NCI-H2029 treated with DMSO at 0.1 percent for 48 hours (cell line): ENCODE data around the gene PCDHA11.
"Not testable (repeated sequence)": the region's sequence is repeated elsewhere in the genome, so short reads cannot be mapped to it uniquely, and the experiment has no call there.

ENCODE experiments used
- DNase-seq: peaks from one replicate; lab custom pipeline; 2025; lab: John Stamatoyannopoulos, UW

Gene PCDHA11

DNA sequence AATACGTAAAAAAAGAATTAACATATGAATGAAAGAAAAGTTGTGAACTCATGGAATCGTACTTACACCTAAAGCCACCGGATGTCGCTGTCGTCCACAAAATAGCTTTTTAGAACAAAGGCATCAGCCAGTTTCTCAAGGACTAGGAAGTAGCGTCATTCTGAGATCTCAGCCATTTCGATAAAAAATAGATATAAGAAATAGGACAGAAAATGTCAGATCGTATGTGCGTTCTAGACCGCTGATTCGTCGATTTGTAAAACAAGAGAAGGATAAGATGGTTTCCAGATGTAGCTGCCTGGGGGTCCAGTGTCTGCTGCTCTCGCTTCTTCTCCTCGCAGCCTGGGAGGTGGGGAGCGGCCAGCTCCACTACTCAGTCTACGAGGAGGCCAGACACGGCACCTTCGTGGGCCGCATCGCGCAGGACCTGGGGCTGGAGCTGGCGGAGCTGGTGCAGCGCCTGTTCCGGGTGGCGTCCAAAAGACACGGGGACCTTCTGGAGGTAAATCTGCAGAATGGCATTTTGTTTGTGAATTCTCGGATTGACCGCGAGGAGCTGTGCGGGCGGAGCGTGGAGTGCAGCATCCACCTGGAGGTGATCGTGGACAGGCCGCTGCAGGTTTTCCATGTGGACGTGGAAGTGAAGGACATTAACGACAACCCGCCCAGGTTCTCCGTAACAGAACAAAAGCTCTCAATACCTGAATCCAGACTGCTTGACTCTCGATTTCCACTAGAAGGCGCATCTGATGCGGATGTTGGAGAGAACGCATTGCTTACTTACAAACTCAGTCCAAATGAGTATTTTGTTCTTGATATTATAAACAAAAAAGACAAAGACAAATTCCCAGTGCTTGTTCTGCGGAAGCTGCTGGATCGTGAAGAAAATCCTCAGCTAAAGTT lies 12.7 kb upstream of the PCDHA11 start, which contains the start of gene PCDHA10:
PCDHA10 (plus strand) TSS at position 126 of the 903 bp plus-strand sequence; CDS start at position 278, 152 bp downstream.
- no peak for DNase-seq

GRCh38 chr5:140857177-140857986 lies 11.4 kb upstream of the PCDHA11 start:
- no peak for DNase-seq

GRCh38 chr5:140857987-140858240 lies 10.8 kb upstream of the PCDHA11 start:
- no peak for DNase-seq

GRCh38 chr5:140862441-140863295 lies 6.1 kb upstream of the PCDHA11 start:
- no peak for DNase-seq

DNA sequence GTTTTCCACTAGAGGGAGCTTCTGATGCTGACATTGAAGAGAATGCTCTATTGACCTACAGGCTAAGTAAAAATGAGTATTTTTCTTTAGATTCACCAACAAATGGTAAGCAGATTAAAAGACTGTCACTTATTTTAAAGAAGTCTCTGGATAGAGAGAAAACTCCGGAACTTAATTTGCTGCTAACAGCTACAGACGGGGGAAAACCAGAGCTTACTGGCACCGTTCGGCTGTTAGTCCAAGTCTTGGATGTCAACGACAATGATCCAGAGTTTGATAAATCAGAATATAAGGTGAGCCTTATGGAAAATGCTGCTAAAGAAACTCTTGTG lies 764 bp downstream of the PCDHA11 start:
- no peak for DNase-seq

DNA sequence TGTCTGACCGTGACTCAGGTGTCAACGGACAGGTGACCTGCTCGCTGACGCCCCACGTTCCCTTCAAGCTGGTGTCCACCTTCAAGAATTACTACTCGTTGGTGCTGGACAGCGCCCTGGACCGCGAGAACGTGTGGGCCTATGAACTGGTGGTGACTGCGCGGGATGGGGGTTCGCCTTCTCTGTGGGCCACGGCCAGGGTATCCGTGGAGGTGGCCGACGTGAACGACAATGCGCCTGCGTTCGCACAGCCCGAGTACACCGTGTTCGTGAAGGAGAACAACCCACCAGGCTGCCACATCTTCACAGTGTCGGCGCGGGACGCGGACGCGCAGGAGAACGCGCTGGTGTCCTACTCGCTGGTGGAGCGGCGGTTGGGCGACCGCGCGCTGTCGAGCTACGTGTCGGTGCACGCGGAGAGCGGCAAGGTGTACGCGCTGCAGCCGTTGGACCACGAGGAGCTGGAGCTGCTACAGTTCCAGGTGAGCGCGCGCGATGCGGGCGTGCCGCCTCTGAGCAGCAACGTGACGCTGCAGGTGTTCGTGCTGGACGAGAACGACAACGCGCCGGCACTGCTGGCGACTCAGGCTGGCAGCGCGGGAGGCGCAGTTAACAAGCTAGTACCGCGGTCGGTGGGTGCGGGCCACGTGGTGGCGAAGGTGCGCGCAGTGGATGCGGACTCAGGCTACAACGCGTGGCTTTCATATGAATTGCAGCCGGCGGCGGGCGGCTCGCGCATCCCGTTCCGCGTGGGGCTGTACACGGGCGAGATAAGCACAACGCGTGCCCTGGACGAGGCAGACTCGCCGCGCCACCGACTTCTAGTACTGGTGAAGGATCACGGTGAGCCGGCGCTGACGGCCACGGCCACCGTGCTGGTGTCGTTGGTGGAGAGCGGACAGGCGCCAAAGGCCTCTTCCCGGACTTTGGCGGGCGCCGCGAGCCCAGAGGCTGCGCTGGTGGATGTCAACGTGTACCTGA lies 1.8 kb downstream of the PCDHA11 start:
- DNase-seq, result no peak

DNA sequence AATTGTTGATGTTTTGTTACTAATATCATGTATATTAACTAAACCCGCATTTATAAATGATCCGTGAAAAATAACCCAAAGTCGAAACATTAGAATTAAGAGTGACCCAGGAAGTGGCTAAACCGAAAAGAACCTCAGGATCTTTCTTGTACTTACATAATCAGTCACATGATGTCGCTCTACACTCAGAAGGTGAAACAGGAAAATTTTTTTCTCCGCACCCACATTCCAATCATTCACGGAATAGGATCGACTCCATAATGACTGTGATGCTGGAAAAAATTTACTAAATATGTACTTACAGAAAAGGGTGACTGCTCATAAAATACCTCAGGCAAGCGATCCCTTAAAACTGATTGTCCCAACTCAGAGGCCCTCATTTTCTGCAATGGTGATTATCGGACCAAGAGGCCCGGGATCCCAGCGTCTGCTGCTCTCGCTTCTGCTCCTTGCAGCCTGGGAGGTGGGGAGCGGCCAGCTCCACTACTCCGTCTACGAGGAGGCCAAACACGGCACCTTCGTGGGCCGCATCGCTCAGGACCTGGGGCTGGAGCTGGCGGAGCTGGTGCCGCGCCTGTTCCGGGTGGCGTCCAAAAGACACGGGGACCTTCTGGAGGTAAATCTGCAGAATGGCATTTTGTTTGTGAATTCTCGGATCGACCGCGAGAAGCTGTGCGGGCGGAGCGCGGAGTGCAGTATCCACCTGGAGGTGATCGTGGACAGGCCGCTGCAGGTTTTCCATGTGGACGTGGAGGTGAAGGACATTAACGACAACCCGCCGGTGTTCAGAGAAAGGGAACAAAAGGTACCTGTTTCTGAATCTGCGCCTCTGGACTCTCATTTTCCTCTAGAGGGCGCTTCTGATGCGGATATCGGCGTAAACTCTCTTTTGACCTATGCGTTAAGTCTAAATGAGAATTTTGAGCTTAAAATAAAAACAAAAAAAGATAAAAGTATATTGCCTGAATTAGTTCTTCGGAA lies 6.6 kb downstream of the PCDHA11 start, which contains the start of gene PCDHA12:
PCDHA12 (plus strand) TSS at position 224 of the 981 bp plus-strand sequence; CDS start at position 389, 165 bp downstream.
- no peak for DNase-seq

DNA sequence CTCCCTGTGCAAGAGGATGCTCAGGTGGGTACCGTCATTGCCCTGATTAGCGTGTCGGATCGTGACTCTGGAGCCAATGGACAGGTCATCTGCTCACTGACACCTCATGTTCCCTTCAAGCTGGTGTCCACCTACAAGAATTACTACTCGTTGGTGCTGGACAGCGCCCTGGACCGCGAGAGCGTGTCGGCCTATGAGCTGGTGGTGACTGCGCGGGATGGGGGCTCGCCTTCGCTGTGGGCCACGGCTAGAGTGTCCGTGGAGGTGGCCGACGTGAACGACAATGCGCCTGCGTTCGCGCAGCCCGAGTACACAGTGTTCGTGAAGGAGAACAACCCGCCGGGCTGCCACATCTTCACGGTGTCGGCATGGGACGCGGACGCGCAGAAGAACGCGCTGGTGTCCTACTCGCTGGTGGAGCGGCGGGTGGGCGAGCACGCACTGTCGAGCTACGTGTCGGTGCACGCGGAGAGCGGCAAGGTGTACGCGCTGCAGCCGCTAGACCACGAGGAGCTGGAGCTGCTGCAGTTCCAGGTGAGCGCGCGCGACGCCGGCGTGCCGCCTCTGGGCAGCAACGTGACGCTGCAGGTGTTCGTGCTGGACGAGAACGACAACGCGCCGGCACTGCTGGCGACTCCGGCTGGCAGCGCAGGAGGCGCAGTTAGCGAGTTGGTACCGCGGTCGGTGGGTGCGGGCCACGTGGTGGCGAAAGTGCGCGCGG lies 7.9 kb downstream of the PCDHA11 start:
- not testable (repeated sequence) for DNase-seq

- no peak for DNase-seq
These were observed 8.5 kb downstream of the PCDHA11 start for GRCh38 chr5:140877262-140877581.

DNA sequence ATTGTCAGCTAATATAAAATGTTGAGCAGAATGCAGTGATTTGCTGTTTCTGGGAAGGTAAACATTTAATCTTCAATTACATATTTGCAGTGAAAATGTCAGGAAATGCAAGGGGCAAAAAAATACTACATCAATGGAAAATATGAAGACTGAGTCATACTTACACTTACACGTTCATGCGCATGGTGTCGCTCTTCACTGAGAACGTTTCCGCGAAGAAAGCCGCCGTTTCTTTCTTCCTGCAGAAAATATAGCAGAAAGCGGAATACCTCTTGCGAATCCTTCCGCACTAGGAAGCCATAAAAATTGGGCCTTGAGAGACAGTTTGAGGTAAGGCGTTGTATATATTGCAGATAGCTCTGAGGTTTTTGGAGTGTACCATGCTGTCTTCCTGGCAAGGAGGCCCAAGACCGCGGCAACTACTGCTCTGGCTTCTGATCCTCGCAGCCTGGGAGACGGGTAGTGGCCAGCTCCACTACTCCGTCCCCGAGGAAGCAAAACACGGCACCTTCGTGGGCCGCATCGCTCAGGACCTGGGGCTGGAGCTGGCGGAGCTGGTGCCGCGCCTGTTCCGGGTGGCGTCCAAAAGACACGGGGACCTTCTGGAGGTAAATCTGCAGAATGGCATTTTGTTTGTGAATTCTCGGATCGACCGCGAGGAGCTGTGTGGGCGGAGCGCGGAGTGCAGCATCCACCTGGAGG lies 13.3 kb downstream of the PCDHA11 start, which contains the start of gene PCDHA13:
PCDHA13 (plus strand) TSS at position 236 of the 702 bp plus-strand sequence; CDS start at position 381, 145 bp downstream.
- no peak for DNase-seq

DNA sequence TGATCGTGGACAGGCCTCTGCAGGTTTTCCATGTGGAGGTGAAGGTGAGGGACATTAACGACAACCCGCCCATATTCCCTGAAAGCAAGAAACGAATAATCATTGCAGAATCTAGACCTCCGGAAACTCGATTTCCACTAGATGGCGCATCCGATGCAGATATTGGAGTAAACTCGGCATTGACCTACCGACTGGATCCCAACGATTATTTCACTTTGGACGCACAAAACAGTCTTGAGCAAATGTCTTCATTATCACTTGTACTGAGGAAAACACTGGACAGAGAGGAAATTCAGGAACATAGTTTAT lies 13.8 kb downstream of the PCDHA11 start:
- no peak for DNase-seq

GRCh38 chr5:140883373-140883772 lies 14.6 kb downstream of the PCDHA11 start:
- no peak for DNase-seq

DNA sequence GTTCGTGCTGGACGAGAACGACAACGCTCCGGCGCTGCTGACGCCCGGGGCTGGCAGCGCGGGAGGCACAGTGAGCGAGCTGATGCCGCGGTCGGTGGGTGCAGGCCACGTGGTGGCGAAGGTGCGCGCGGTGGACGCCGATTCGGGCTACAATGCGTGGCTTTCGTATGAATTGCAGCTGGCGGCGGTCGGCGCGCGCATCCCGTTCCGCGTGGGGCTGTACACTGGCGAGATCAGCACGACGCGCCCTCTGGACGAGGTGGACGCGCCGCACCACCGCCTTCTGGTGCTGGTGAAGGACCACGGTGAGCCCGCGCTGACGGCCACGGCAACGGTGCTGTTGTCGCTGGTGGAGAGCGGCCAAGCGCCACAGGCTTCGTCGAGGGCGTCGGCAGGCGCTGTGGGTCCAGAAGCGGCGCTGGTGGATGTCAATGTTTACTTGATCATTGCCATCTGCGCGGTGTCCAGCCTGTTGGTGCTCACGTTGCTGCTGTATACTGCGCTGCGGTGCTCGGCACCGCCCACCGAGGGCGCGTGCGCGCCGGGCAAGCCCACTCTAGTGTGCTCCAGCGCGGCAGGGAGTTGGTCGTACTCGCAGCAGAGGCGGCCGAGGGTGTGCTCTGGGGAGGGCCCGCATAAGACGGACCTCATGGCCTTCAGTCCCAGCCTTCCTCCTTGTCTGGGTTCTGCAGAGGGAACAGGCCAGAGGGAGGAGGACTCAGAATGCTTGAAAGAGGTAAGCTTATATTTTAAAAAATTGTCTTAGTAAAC lies 15.4 kb downstream of the PCDHA11 start:
- no peak for DNase-seq

GRCh38 chr5:140916325-140916724 lies 47.6 kb downstream of the PCDHA11 start:
- no peak for DNase-seq
